Esophagus muscularis mucosa (tissue), 3 donors: ENCODE data around the gene TRAPPC10.
"Not testable (repeated sequence)": the region's sequence is repeated elsewhere in the genome, so short reads cannot be mapped to it uniquely, and the experiment has no call there.

Experiments used
- POLR2A ChIP-seq: fragments of 450-650 bp; IDR thresholded peaks from one replicate; pipeline ENCODE4 v1.6.1; 2017; ENCODE audit warnings: antibody characterized with exemption, moderate library complexity, mild to moderate bottlenecking, low read depth
- TF ChIP-seq, protein P1 (sequence below), 3 experiments: fragments of 200-600 bp in 2 of 3; fragments of 450-650 bp in 1 of 3; sonication (generic) in 2 of 3; IDR thresholded peaks; one replicate each; pipeline ENCODE4 v1.5.1; 2017 to 2019; ENCODE audit warnings: antibody characterized with exemption in 3 of 3, mild to moderate bottlenecking in 2 of 3, moderate library complexity in 1 of 3

DNA sequence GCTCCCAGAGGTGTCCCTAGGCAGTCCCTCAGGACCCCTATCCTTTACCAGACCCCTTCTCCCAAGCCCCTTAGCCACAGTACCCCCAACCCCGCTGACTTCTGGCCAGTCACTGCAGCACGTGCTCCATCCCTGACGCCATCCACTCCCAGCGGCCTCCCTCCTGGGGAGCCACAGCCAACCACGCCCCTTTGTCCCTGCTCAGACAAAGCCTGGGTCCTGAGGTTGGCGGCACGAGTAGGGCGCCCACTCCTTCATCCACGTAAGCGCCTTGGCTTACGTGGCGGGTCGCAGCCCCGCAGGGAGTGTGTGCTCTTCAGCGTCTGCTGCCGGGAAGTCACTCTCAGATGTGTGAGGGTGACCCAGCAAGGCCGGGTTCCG is 128.4 kb downstream of the TRAPPC10 start:
- TF ChIP-seq, protein P1, sequence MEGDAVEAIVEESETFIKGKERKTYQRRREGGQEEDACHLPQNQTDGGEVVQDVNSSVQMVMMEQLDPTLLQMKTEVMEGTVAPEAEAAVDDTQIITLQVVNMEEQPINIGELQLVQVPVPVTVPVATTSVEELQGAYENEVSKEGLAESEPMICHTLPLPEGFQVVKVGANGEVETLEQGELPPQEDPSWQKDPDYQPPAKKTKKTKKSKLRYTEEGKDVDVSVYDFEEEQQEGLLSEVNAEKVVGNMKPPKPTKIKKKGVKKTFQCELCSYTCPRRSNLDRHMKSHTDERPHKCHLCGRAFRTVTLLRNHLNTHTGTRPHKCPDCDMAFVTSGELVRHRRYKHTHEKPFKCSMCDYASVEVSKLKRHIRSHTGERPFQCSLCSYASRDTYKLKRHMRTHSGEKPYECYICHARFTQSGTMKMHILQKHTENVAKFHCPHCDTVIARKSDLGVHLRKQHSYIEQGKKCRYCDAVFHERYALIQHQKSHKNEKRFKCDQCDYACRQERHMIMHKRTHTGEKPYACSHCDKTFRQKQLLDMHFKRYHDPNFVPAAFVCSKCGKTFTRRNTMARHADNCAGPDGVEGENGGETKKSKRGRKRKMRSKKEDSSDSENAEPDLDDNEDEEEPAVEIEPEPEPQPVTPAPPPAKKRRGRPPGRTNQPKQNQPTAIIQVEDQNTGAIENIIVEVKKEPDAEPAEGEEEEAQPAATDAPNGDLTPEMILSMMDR (IDR thresholded peaks at IDR 0.05): not testable (repeated sequence)
- TF ChIP-seq POLR2A: not testable (repeated sequence)
